Stimulated activated CD8-positive, alpha-beta memory T cell treated with anti-CD3 and anti-CD28 coated beads, Interleukin-7, amount 100 ng/mL, for 48 hours (primary cell): ENCODE results near the gene BCAS3.

ENCODE experiments used
- DNase-seq, 2 donors: peaks; one replicate each; pipeline ENCODE4 v3.0.0-alpha.2; 2020; ENCODE audit warnings: low read depth in 1 of 2; ENCODE audit errors: extremely low read depth in 1 of 2

BCAS3 gene

GRCh38 chr17:61387511-61388305 lies 710.1 kb downstream of the BCAS3 start:
- DNase-seq: no peak

- no peak for DNase-seq
Measured at GRCh38 chr17:61388561-61389356, 711.1 kb downstream of the BCAS3 start.

GRCh38 chr17:61389670-61390478 lies 712.2 kb downstream of the BCAS3 start:
- no peak for DNase-seq

- DNase-seq: no peak
Measured at GRCh38 chr17:61390479-61390791, 712.8 kb downstream of the BCAS3 start.

- DNase-seq: no peak
Measured at GRCh38 chr17:61391595-61392291, 714.1 kb downstream of the BCAS3 start.

- DNase-seq: no peak
Measured at GRCh38 chr17:61392679-61393078, 715.0 kb downstream of the BCAS3 start.

GRCh38 chr17:61393550-61393903 lies 715.9 kb downstream of the BCAS3 start:
- DNase-seq: no peak

- no peak for DNase-seq
Measured at GRCh38 chr17:61393904-61394629, 716.4 kb downstream of the BCAS3 start.

GRCh38 chr17:61394630-61395408 lies 717.2 kb downstream of the BCAS3 start:
- no peak for DNase-seq

- no peak for DNase-seq
Measured at GRCh38 chr17:61395409-61395982, 717.8 kb downstream of the BCAS3 start.

- DNase-seq: no peak
Measured at GRCh38 chr17:61395983-61396585, 718.4 kb downstream of the BCAS3 start.

- DNase-seq: no peak
Measured at GRCh38 chr17:61396586-61397085, 719.0 kb downstream of the BCAS3 start.

- DNase-seq: no peak
Measured at GRCh38 chr17:61397086-61397842, 719.6 kb downstream of the BCAS3 start.

- no peak for DNase-seq
Measured at GRCh38 chr17:61398721-61399130, 721.1 kb downstream of the BCAS3 start.

- DNase-seq: no peak
Measured at GRCh38 chr17:61399131-61400065, 721.7 kb downstream of the BCAS3 start, which contains the start of gene TBX2. TSS of gene TBX2 (plus strand) at chr17:61399843. CDS start at chr17:61400177, 334 bp downstream.

- no peak for DNase-seq
Measured at GRCh38 chr17:61400066-61400716, 722.5 kb downstream of the BCAS3 start.
